Measurements from ENCODE around the gene OXLD1. TPM values are rescaled to one million over a fixed set of nuclear protein-coding genes. Genes with fewer than 3 reads are reported as not detected.
A peak's percentile ranks its signal among the peaks of the same experiment; 100 is the strongest.

Gene OXLD1
- total RNA-seq, 2 donors from 2014 or later = 49.1 to 58.8 TPM

GRCh38 chr17:81647640-81648012 lies 18.8 kb downstream of the OXLD1 start:
- H3K27me3 Mint-ChIP-seq (ENCODE audit: low read depth) = peaks cover 12% of the 10 kb centered on the region
- no peak for ATAC-seq (replicated peaks in 1 of 2)
- no peak for DNase-seq
- H3K9me3 Mint-ChIP-seq = no peaks in the 10 kb centered on the region
- H3K36me3 Mint-ChIP-seq (ENCODE audit: insufficient read depth in 2 of 2) = no peaks in the 10 kb centered on the region
- H3K27ac Mint-ChIP-seq = no peak overlapping the region
- no peak overlapping the region for H3K4me3 Mint-ChIP-seq
- peaks cover 5% of the 10 kb centered on the region for H3K4me1 Mint-ChIP-seq (ENCODE audit: low read depth)

GRCh38 chr17:81646869-81647600 lies 19.4 kb downstream of the OXLD1 start:
- H3K27me3 Mint-ChIP-seq (ENCODE audit: low read depth) = peaks cover 12% of the 10 kb centered on the region
- ATAC-seq (replicated peaks in 1 of 2) = no peak
- no peaks in the 10 kb centered on the region for H3K36me3 Mint-ChIP-seq (ENCODE audit: insufficient read depth in 2 of 2)
- no peak for DNase-seq
- no peak overlapping the region for H3K4me3 Mint-ChIP-seq
- H3K9me3 Mint-ChIP-seq = no peaks in the 10 kb centered on the region
- H3K4me1 Mint-ChIP-seq (ENCODE audit: low read depth) = peaks cover 5% of the 10 kb centered on the region
- no peak overlapping the region for H3K27ac Mint-ChIP-seq

GRCh38 chr17:81644976-81645952 lies 21.1 kb downstream of the OXLD1 start:
- no peaks in the 10 kb centered on the region for H3K4me1 Mint-ChIP-seq (ENCODE audit: low read depth)
- H3K4me3 Mint-ChIP-seq = no peak overlapping the region
- no peaks in the 10 kb centered on the region for H3K36me3 Mint-ChIP-seq (ENCODE audit: insufficient read depth in 2 of 2)
- no peak for ATAC-seq (replicated peaks in 1 of 2)
- no peak for DNase-seq
- H3K27ac Mint-ChIP-seq = no peak overlapping the region
- H3K9me3 Mint-ChIP-seq = no peaks in the 10 kb centered on the region
- H3K27me3 Mint-ChIP-seq (ENCODE audit: low read depth) = peaks cover 6% of the 10 kb centered on the region

GRCh38 chr17:81644496-81644895 lies 21.9 kb downstream of the OXLD1 start:
- H3K9me3 Mint-ChIP-seq = no peaks in the 10 kb centered on the region
- H3K27me3 Mint-ChIP-seq (ENCODE audit: low read depth) = peaks cover 6% of the 10 kb centered on the region
- ATAC-seq (replicated peaks in 1 of 2) (no peak), DNase-seq (no peak)
- no peak overlapping the region for H3K27ac Mint-ChIP-seq
- no peak overlapping the region for H3K4me3 Mint-ChIP-seq
- no peaks in the 10 kb centered on the region for H3K36me3 Mint-ChIP-seq (ENCODE audit: insufficient read depth in 2 of 2)
- H3K4me1 Mint-ChIP-seq (ENCODE audit: low read depth) = no peaks in the 10 kb centered on the region

- Mint-ChIP-seq H3K27me3 (ENCODE audit: low read depth) (no peaks in the 10 kb centered on the region), H3K36me3 (ENCODE audit: insufficient read depth in 2 of 2) (no peaks in the 10 kb centered on the region), H3K4me1 (ENCODE audit: low read depth) (no peaks in the 10 kb centered on the region), H3K4me3 (no peak overlapping the region), H3K9me3 (no peaks in the 10 kb centered on the region), H3K27ac (no peak overlapping the region)
- ATAC-seq (replicated peaks in 1 of 2) (no peak), DNase-seq (no peak)
Measured at GRCh38 chr17:81641825-81642489, 24.4 kb downstream of the OXLD1 start.

- Mint-ChIP-seq H3K9me3 (no peaks in the 10 kb centered on the region), H3K4me1 (ENCODE audit: low read depth) (peaks cover 11% of the 10 kb centered on the region), H3K4me3 (no peak overlapping the region), H3K36me3 (ENCODE audit: insufficient read depth in 2 of 2) (peaks cover 2% of the 10 kb centered on the region in 2 donors), H3K27me3 (ENCODE audit: low read depth) (no peaks in the 10 kb centered on the region), H3K27ac (no peak overlapping the region)
- DNase-seq (no peak), ATAC-seq (replicated peaks in 1 of 2) (no peak)
Measured at GRCh38 chr17:81640011-81640410, 26.4 kb downstream of the OXLD1 start.

- Mint-ChIP-seq H3K27me3 (ENCODE audit: low read depth) (no peaks in the 10 kb centered on the region), H3K36me3 (ENCODE audit: insufficient read depth in 2 of 2) (peaks cover 2% of the 10 kb centered on the region in 2 donors), H3K4me1 (ENCODE audit: low read depth) (peaks cover 21% of the 10 kb centered on the region), H3K27ac (peak overlapping the region; percentile 63), H3K4me3 (no peak overlapping the region), H3K9me3 (no peaks in the 10 kb centered on the region)
- DNase-seq = no peak
- ATAC-seq (replicated peaks in 1 of 2) = no peak
Measured at GRCh38 chr17:81638683-81639082, 27.7 kb downstream of the OXLD1 start.

GRCh38 chr17:81636505-81637288 lies 29.7 kb downstream of the OXLD1 start, which contains the start of the genes NPLOC4 and TSPAN10:
Gene NPLOC4, minus strand, starts transcription at chr17:81637112. Its CDS starts 182 bp downstream, at chr17:81636930.
Gene TSPAN10, plus strand, starts transcription at chr17:81637196. Its CDS starts 5,217 bp downstream, at chr17:81642413.
- Mint-ChIP-seq H3K4me3 (peak within 1 kb of the TSS; percentile 90 to 97), H3K27ac (peak within 1 kb of the TSS; percentile 95), H3K27me3 (ENCODE audit: low read depth) (no peaks in the 10 kb centered on the region), H3K9me3 (no peaks in the 10 kb centered on the region), H3K4me1 (ENCODE audit: low read depth) (peaks cover 23% of the 10 kb centered on the region), H3K36me3 (ENCODE audit: insufficient read depth in 2 of 2) (peaks cover 2 to 5% of the 10 kb centered on the region in 2 donors)
- ATAC-seq (replicated peaks in 1 of 2) (peak; percentile 96), DNase-seq (peak; percentile 85 to 93)

GRCh38 chr17:81635973-81636504 lies 30.4 kb downstream of the OXLD1 start:
- no peaks in the 10 kb centered on the region for H3K9me3 Mint-ChIP-seq
- ATAC-seq (replicated peaks in 1 of 2) (peak in 1 of 2 donors; percentile 29), DNase-seq (no peak)
- H3K4me3 Mint-ChIP-seq = peak overlapping the region; percentile 89 to 97
- H3K27ac Mint-ChIP-seq = peak overlapping the region; percentile 95
- peaks cover 2 to 5% of the 10 kb centered on the region in 2 donors for H3K36me3 Mint-ChIP-seq (ENCODE audit: insufficient read depth in 2 of 2)
- H3K27me3 Mint-ChIP-seq (ENCODE audit: low read depth) = no peaks in the 10 kb centered on the region
- peaks cover 25% of the 10 kb centered on the region for H3K4me1 Mint-ChIP-seq (ENCODE audit: low read depth)

- Mint-ChIP-seq H3K27ac (peak overlapping the region; percentile 95), H3K36me3 (ENCODE audit: insufficient read depth in 2 of 2) (peaks cover 2 to 5% of the 10 kb centered on the region in 2 donors), H3K27me3 (ENCODE audit: low read depth) (no peaks in the 10 kb centered on the region), H3K4me3 (peak overlapping the region; percentile 89 to 97), H3K9me3 (no peaks in the 10 kb centered on the region), H3K4me1 (ENCODE audit: low read depth) (peaks cover 25% of the 10 kb centered on the region)
- no peak for ATAC-seq (replicated peaks in 1 of 2)
- no peak for DNase-seq
Measured at GRCh38 chr17:81635431-81635830, 31.0 kb downstream of the OXLD1 start.

- DNase-seq (no peak), ATAC-seq (replicated peaks in 1 of 2) (no peak)
- Mint-ChIP-seq H3K36me3 (ENCODE audit: insufficient read depth in 2 of 2) (peaks cover 2 to 22% of the 10 kb centered on the region in 2 donors), H3K27me3 (ENCODE audit: low read depth) (no peaks in the 10 kb centered on the region), H3K9me3 (no peaks in the 10 kb centered on the region), H3K4me3 (no peak overlapping the region), H3K27ac (no peak overlapping the region), H3K4me1 (ENCODE audit: low read depth) (peaks cover 25% of the 10 kb centered on the region)
Measured at GRCh38 chr17:81631482-81631881, 34.9 kb downstream of the OXLD1 start.

- Mint-ChIP-seq H3K4me1 (ENCODE audit: low read depth) (peaks cover 14% of the 10 kb centered on the region), H3K36me3 (ENCODE audit: insufficient read depth in 2 of 2) (peaks cover 3 to 33% of the 10 kb centered on the region in 2 donors), H3K4me3 (no peak overlapping the region), H3K27me3 (ENCODE audit: low read depth) (no peaks in the 10 kb centered on the region), H3K9me3 (no peaks in the 10 kb centered on the region), H3K27ac (peak overlapping the region; percentile 50)
- ATAC-seq (replicated peaks in 1 of 2) = no peak
- no peak for DNase-seq
Measured at GRCh38 chr17:81630274-81630673, 36.1 kb downstream of the OXLD1 start.

All from activated T-cell treated with anti-CD3 and anti-CD28 coated beads, Interleukin-2, amount 50 U/mL, for 72 hours (primary cell).